ENCODE data around the gene NACC2. TPM values are rescaled to one million over a fixed set of nuclear protein-coding genes. Genes with fewer than 3 reads are reported as not detected.

Gene NACC2
- total and polyA plus RNA-seq, 10 of the 15 experiments (the other 5 are each of a cell fraction or from before 2014, with no cell fraction given): 0.66 to 14.7 (median 3.5) TPM

DNA sequence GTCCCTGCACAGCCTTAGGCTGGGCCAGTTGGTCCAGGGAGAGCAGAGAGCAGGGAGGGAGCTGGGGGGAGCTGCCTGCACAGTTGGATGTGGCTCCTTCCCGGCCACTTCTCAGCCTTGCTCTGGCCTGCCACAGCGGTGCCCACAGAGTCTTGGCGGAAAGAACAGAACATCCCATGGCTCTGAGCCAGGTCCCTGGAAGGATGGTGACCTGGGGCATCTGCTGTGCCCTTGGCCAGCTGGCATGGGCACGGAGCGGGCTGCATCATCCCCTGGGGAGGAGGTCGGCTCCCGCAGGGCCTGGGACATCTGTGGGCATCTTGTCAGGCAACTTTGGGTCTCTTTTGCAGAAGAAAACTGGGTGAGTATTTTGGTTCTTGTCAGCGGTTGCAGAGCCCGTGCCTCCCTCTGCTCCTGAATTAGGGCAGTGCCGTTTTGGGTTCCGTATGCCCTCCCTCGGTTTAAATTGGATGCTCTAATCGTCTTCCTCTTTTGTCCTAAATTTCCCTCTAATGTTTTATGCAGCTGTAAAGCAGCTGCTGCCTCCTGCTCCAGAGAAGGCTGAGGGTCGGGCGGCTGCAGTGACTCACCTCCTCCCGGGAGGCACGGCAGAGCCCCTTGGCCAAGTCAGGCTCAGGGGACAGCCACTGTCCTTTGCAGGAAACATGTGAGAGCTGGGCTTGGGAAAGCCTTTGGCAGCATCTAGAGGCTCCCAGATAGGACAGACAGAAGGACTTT, 10.5 kb upstream of the NACC2 start:
- POLR2A ChIA-PET: interaction anchor here (1.2 to 3.1 kb wide), 3 partner anchors 9 to 12 kb away, joined by 4 to 24 read pairs (median 19); partner anchors contain the start of genes NACC2 and TMEM250
- RAD21 ChIA-PET (ENCODE audit: unreplicated experiment): interaction anchor here (0.6 to 6.6 kb wide), 5 partner anchors 9 to 138 kb away, joined by 3 to 52 read pairs (median 10); partner anchors contain the start of gene NACC2
- no peak overlapping the region for H2AFZ ChIP-seq (ENCODE audit: control insufficient read depth, low read depth, low read length)
- H3K27ac ChIP-seq (ENCODE audit: control insufficient read depth, insufficient read depth): no peak overlapping the region
- intact Hi-C loops (cut with micrococcal nuclease; ENCODE audit: unreplicated experiment) (no loop called here), in situ Hi-C loops (cut with MboI) (no loop called here)
- ATAC-seq: no peak
- 71% methylated on average over 17 of the region's 17 CpGs for WGBS (ENCODE audit: insufficient coverage, insufficient replicate concordance, low lambda C conversion rate, missing lambda C conversion rate)
- FAIRE-seq: no peak
- H3K36me3 ChIP-seq (ENCODE audit: control insufficient read depth in 2 of 2, insufficient read depth in 2 of 2, low read length in 1 of 2): no peaks in the 10 kb centered on the region
- no peaks in the 10 kb centered on the region for H3K27me3 ChIP-seq (replicated peaks in 1 of 2; ENCODE audit: control insufficient read depth in 2 of 2, insufficient read depth in 2 of 2, low read length in 1 of 2)
- CTCF ChIA-PET: interaction anchor here (1.9 kb wide), 2 partner anchors 10 to 17 kb away, joined by 5 to 7 read pairs; partner anchors contain the start of gene NACC2
- no peaks in the 10 kb centered on the region for H3K9me3 ChIP-seq (replicated peaks; ENCODE audit: control insufficient read depth, insufficient read depth, low read length)
- peaks cover 39% of the 10 kb centered on the region for H3K4me1 ChIP-seq (ENCODE audit: control insufficient read depth, insufficient read depth, low read length)
- no peak overlapping the region for H3K4me3 ChIP-seq
- 0 out of 2 replicates have a peak overlapping the region, but pooled peaks have one; percentile 97 for H3K4me2 ChIP-seq (ENCODE audit: control insufficient read depth, insufficient read depth)
- DNase-seq (ENCODE audit: low read depth, low spot score): no peak
- BruUV-seq (replicated peaks): no TSS peak
- no peak overlapping the region for H3K9ac ChIP-seq (ENCODE audit: control insufficient read depth, insufficient read depth, low read length)
- TF ChIP-seq POLR2A (IDR thresholded peaks at IDR 0.05; ENCODE audit: low read depth, low read length) (0 out of 2 replicates have a peak, but pooled peaks have one; percentile 25), NRF1 (conservative IDR thresholded peaks at IDR 0.05; ENCODE audit: low read depth, low read length) (no peak)
- peaks cover 11% of the 10 kb centered on the region for H3K79me2 ChIP-seq (ENCODE audit: control insufficient read depth, insufficient read depth, low read length)
- SMC1A ChIA-PET (ENCODE audit: uncharacterized antibody, unreplicated experiment): interaction anchor here (0.5 to 2.1 kb wide), 6 partner anchors 9 to 1941 kb away, joined by 3 to 9 read pairs (median 4); partner anchors contain the start of genes NACC2, RNU6ATAC and UBAC1
- H4K20me1 ChIP-seq (ENCODE audit: control insufficient read depth, insufficient read depth): no peaks in the 10 kb centered on the region

DNA sequence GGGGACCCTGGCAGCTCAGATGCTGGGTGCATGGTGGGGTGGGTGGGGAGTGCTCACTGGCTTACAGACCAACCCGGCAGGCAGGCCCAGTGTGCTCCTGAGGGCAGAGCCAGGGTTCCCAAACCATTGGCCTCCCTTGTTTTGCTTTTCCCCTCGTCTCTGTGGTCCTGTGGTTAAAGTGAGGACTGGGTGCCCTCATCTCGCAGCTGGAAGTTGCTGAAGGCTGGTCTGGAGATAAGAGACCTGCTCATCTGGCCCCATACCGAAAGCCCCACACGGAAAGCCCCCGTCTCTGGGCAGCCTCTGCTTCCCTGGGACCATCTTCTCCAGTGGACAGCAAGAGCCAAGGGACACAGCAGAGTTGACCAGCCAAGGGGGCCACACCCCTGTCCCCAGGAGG, 9.8 kb upstream of the NACC2 start:
- H3K4me1 ChIP-seq (ENCODE audit: control insufficient read depth, insufficient read depth, low read length): peaks cover 35% of the 10 kb centered on the region
- RAD21 ChIA-PET (ENCODE audit: unreplicated experiment): interaction anchor here (1.4 kb wide), 1 partner anchor 13 kb away, joined by 4 read pairs; no protein-coding TSS in a partner anchor
- peaks cover 5% of the 10 kb centered on the region for H3K79me2 ChIP-seq (ENCODE audit: control insufficient read depth, insufficient read depth, low read length)
- FAIRE-seq: no peak
- H3K36me3 ChIP-seq (ENCODE audit: control insufficient read depth in 2 of 2, insufficient read depth in 2 of 2, low read length in 1 of 2): no peaks in the 10 kb centered on the region
- H3K9ac ChIP-seq (ENCODE audit: control insufficient read depth, insufficient read depth, low read length): no peak overlapping the region
- no peak overlapping the region for H2AFZ ChIP-seq (ENCODE audit: control insufficient read depth, low read depth, low read length)
- in situ Hi-C loops (cut with MboI) (no loop called here), intact Hi-C loops (cut with micrococcal nuclease; ENCODE audit: unreplicated experiment) (no loop called here)
- no peak for ATAC-seq
- H3K27ac ChIP-seq (ENCODE audit: control insufficient read depth, insufficient read depth): no peak overlapping the region
- POLR2A ChIA-PET: interaction anchor here (0.8 to 3.1 kb wide), 2 partner anchors 11 to 13 kb away, joined by 5 to 19 read pairs; partner anchors contain the start of gene TMEM250
- no peak for DNase-seq (ENCODE audit: low read depth, low spot score)
- no peaks in the 10 kb centered on the region for H4K20me1 ChIP-seq (ENCODE audit: control insufficient read depth, insufficient read depth)
- no TSS peak for BruUV-seq (replicated peaks)
- no peaks in the 10 kb centered on the region for H3K9me3 ChIP-seq (replicated peaks; ENCODE audit: control insufficient read depth, insufficient read depth, low read length)
- CTCF ChIA-PET: interaction anchor here (1.9 kb wide), 1 partner anchor 9 kb away, joined by 7 read pairs; the partner anchor contains the start of gene NACC2
- H3K4me3 ChIP-seq: no peak overlapping the region
- SMC1A ChIA-PET (ENCODE audit: uncharacterized antibody, unreplicated experiment): interaction anchor here (0.5 kb wide), 1 partner anchor 1940 kb away, joined by 4 read pairs; the partner anchor contains the start of gene RNU6ATAC
- no peak overlapping the region for H3K4me2 ChIP-seq (ENCODE audit: control insufficient read depth, insufficient read depth)
- 46% methylated on average over 6 of the region's 6 CpGs for WGBS (ENCODE audit: insufficient coverage, insufficient replicate concordance, low lambda C conversion rate, missing lambda C conversion rate)
- H3K27me3 ChIP-seq (replicated peaks in 1 of 2; ENCODE audit: control insufficient read depth in 2 of 2, insufficient read depth in 2 of 2, low read length in 1 of 2): no peaks in the 10 kb centered on the region
- no peak for TF ChIP-seq POLR2A (IDR thresholded peaks at IDR 0.05; ENCODE audit: low read depth, low read length)
- TF ChIP-seq, protein P1, sequence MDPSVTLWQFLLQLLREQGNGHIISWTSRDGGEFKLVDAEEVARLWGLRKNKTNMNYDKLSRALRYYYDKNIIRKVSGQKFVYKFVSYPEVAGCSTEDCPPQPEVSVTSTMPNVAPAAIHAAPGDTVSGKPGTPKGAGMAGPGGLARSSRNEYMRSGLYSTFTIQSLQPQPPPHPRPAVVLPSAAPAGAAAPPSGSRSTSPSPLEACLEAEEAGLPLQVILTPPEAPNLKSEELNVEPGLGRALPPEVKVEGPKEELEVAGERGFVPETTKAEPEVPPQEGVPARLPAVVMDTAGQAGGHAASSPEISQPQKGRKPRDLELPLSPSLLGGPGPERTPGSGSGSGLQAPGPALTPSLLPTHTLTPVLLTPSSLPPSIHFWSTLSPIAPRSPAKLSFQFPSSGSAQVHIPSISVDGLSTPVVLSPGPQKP (IDR thresholded peaks at IDR 0.05; ENCODE audit: low read depth, low read length): no peak
- no peak for TF ChIP-seq RBBP5 (conservative IDR thresholded peaks at IDR 0.05)
- no peak for TF ChIP-seq ATF7 (IDR thresholded peaks at IDR 0.05; ENCODE audit: low read depth)
- no peak for TF ChIP-seq GATAD2B (conservative IDR thresholded peaks at IDR 0.05; ENCODE audit: low read depth)
- TF ChIP-seq SREBF1 (IDR thresholded peaks at IDR 0.05; ENCODE audit: low read length): no peak
- TF ChIP-seq NR2C1 (IDR thresholded peaks at IDR 0.05): no peak
- TF ChIP-seq EED (IDR thresholded peaks at IDR 0.05; ENCODE audit: low read depth): no peak
- no peak for TF ChIP-seq NFXL1 (IDR thresholded peaks at IDR 0.05; ENCODE audit: borderline replicate concordance)
- TF ChIP-seq SRF (IDR thresholded peaks at IDR 0.05; ENCODE audit: low read depth in 2 of 2, low read length in 2 of 2): no peak
- TF ChIP-seq, protein P2, sequence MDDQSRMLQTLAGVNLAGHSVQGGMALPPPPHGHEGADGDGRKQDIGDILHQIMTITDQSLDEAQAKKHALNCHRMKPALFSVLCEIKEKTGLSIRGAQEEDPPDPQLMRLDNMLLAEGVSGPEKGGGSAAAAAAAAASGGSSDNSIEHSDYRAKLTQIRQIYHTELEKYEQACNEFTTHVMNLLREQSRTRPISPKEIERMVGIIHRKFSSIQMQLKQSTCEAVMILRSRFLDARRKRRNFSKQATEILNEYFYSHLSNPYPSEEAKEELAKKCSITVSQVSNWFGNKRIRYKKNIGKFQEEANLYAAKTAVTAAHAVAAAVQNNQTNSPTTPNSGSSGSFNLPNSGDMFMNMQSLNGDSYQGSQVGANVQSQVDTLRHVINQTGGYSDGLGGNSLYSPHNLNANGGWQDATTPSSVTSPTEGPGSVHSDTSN (IDR thresholded peaks at IDR 0.05; ENCODE audit: insufficient replicate concordance, low read depth, low read length): no peak
- TF ChIP-seq YBX1 (IDR thresholded peaks at IDR 0.05): no peak
- no peak for TF ChIP-seq SIN3A (IDR thresholded peaks at IDR 0.05; ENCODE audit: low read depth, low read length)
- TF ChIP-seq WRNIP1 (IDR thresholded peaks at IDR 0.05; ENCODE audit: borderline replicate concordance, low read depth, low read length): no peak

Measured in GM12878 (cell line).